ENCODE measurements around the gene OR2A14.
"Not testable (repeated sequence)": the region's sequence is repeated elsewhere in the genome, so short reads cannot be mapped to it uniquely, and the experiment has no call there.

Gene OR2A14

GRCh38 chr7:144110272-144110671, 12.7 kb upstream of the OR2A14 start:
- H3K27me3 ChIP-seq (ENCODE audit: control insufficient read depth in 5 of 5, insufficient read depth in 4 of 5, low read length in 5 of 5): no peaks in the 10 kb centered on the region
- H3K9me3 ChIP-seq (ENCODE audit: control insufficient read depth in 5 of 5, low read length in 5 of 5): no peaks in the 10 kb centered on the region
- H3K4me1 ChIP-seq (ENCODE audit: control insufficient read depth in 5 of 5, insufficient read depth in 5 of 5, low read length in 5 of 5): no peaks in the 10 kb centered on the region
- no peak overlapping the region for H3K4me3 ChIP-seq (ENCODE audit: low read depth in 1 of 5, low read length in 5 of 5)
- no peak overlapping the region for H3K9ac ChIP-seq (ENCODE audit: low read length in 5 of 5)
- H3K36me3 ChIP-seq (ENCODE audit: control insufficient read depth in 5 of 5, insufficient read depth in 5 of 5, low read length in 5 of 5): no peaks in the 10 kb centered on the region
- H3K27ac ChIP-seq (ENCODE audit: low read depth, low read length): no peak overlapping the region

- no peaks in the 10 kb centered on the region for H3K4me1 ChIP-seq (ENCODE audit: control insufficient read depth in 5 of 5, insufficient read depth in 5 of 5, low read length in 5 of 5)
Observed at GRCh38 chr7:144113651-144114050, 9.3 kb upstream of the OR2A14 start.

GRCh38 chr7:144118341-144118740, 4.6 kb upstream of the OR2A14 start:
- no peak overlapping the region for H3K9ac ChIP-seq (ENCODE audit: low read length in 5 of 5)
- H3K4me3 ChIP-seq (ENCODE audit: low read depth in 1 of 5, low read length in 5 of 5): no peak overlapping the region
- no peaks in the 10 kb centered on the region for H3K9me3 ChIP-seq (ENCODE audit: control insufficient read depth in 5 of 5, low read length in 5 of 5)
- H3K27me3 ChIP-seq (ENCODE audit: control insufficient read depth in 5 of 5, insufficient read depth in 4 of 5, low read length in 5 of 5): no peaks in the 10 kb centered on the region
- H3K36me3 ChIP-seq (ENCODE audit: control insufficient read depth in 5 of 5, insufficient read depth in 5 of 5, low read length in 5 of 5): no peaks in the 10 kb centered on the region
- no peaks in the 10 kb centered on the region for H3K4me1 ChIP-seq (ENCODE audit: control insufficient read depth in 5 of 5, insufficient read depth in 5 of 5, low read length in 5 of 5)
- H3K27ac ChIP-seq (ENCODE audit: low read depth, low read length): no peak overlapping the region

More at GRCh38 chr7:144113651-144114050, 9.3 kb upstream of the OR2A14 start:
- H3K9ac ChIP-seq (ENCODE audit: low read length in 5 of 5): no peak overlapping the region
- no peaks in the 10 kb centered on the region for H3K9me3 ChIP-seq (ENCODE audit: control insufficient read depth in 5 of 5, low read length in 5 of 5)
- H3K4me3 ChIP-seq (ENCODE audit: low read depth in 1 of 5, low read length in 5 of 5): no peak overlapping the region
- no peaks in the 10 kb centered on the region for H3K36me3 ChIP-seq (ENCODE audit: control insufficient read depth in 5 of 5, insufficient read depth in 5 of 5, low read length in 5 of 5)
- H3K27ac ChIP-seq (ENCODE audit: low read depth, low read length): no peak overlapping the region
- H3K27me3 ChIP-seq (ENCODE audit: control insufficient read depth in 5 of 5, insufficient read depth in 4 of 5, low read length in 5 of 5): no peaks in the 10 kb centered on the region

- Histone ChIP-seq H3K9ac (ENCODE audit: low read length in 5 of 5) (no peak overlapping the region), H3K4me1 (ENCODE audit: control insufficient read depth in 5 of 5, insufficient read depth in 5 of 5, low read length in 5 of 5) (no peaks in the 10 kb centered on the region), H3K9me3 (ENCODE audit: control insufficient read depth in 5 of 5, low read length in 5 of 5) (no peaks in the 10 kb centered on the region), H3K27me3 (ENCODE audit: control insufficient read depth in 5 of 5, insufficient read depth in 4 of 5, low read length in 5 of 5) (no peaks in the 10 kb centered on the region), H3K4me3 (ENCODE audit: low read depth in 1 of 5, low read length in 5 of 5) (no peak overlapping the region), H3K36me3 (ENCODE audit: control insufficient read depth in 5 of 5, insufficient read depth in 5 of 5, low read length in 5 of 5) (no peaks in the 10 kb centered on the region), H3K27ac (ENCODE audit: low read depth, low read length) (no peak overlapping the region)
Observed at GRCh38 chr7:144127714-144128334, 4.8 kb downstream of the OR2A14 start.

- not testable (repeated sequence) for H3K9ac ChIP-seq (ENCODE audit: low read length in 5 of 5); H3K4me3 ChIP-seq (ENCODE audit: low read depth in 1 of 5, low read length in 5 of 5); H3K9me3 ChIP-seq (ENCODE audit: control insufficient read depth in 5 of 5, low read length in 5 of 5); H3K4me1 ChIP-seq (ENCODE audit: control insufficient read depth in 5 of 5, insufficient read depth in 5 of 5, low read length in 5 of 5); H3K27ac ChIP-seq (ENCODE audit: low read depth, low read length); H3K27me3 ChIP-seq (ENCODE audit: control insufficient read depth in 5 of 5, insufficient read depth in 4 of 5, low read length in 5 of 5); H3K36me3 ChIP-seq (ENCODE audit: control insufficient read depth in 5 of 5, insufficient read depth in 5 of 5, low read length in 5 of 5)
Observed at GRCh38 chr7:144129601-144130000, 6.6 kb downstream of the OR2A14 start.

GRCh38 chr7:144130730-144131129, 7.8 kb downstream of the OR2A14 start:
- Histone ChIP-seq H3K9me3 (ENCODE audit: control insufficient read depth in 5 of 5, low read length in 5 of 5) (no peaks in the 10 kb centered on the region), H3K27ac (ENCODE audit: low read depth, low read length) (no peak overlapping the region), H3K4me3 (ENCODE audit: low read depth in 1 of 5, low read length in 5 of 5) (no peak overlapping the region), H3K36me3 (ENCODE audit: control insufficient read depth in 5 of 5, insufficient read depth in 5 of 5, low read length in 5 of 5) (no peaks in the 10 kb centered on the region), H3K4me1 (ENCODE audit: control insufficient read depth in 5 of 5, insufficient read depth in 5 of 5, low read length in 5 of 5) (no peaks in the 10 kb centered on the region), H3K27me3 (ENCODE audit: control insufficient read depth in 5 of 5, insufficient read depth in 4 of 5, low read length in 5 of 5) (no peaks in the 10 kb centered on the region), H3K9ac (ENCODE audit: low read length in 5 of 5) (no peak overlapping the region)

GRCh38 chr7:144132262-144132661, 9.3 kb downstream of the OR2A14 start:
- Histone ChIP-seq H3K36me3 (ENCODE audit: control insufficient read depth in 5 of 5, insufficient read depth in 5 of 5, low read length in 5 of 5) (no peaks in the 10 kb centered on the region), H3K9ac (ENCODE audit: low read length in 5 of 5) (no peak overlapping the region), H3K27me3 (ENCODE audit: control insufficient read depth in 5 of 5, insufficient read depth in 4 of 5, low read length in 5 of 5) (no peaks in the 10 kb centered on the region), H3K4me3 (ENCODE audit: low read depth in 1 of 5, low read length in 5 of 5) (no peak overlapping the region), H3K4me1 (ENCODE audit: control insufficient read depth in 5 of 5, insufficient read depth in 5 of 5, low read length in 5 of 5) (no peaks in the 10 kb centered on the region), H3K9me3 (ENCODE audit: control insufficient read depth in 5 of 5, low read length in 5 of 5) (no peaks in the 10 kb centered on the region), H3K27ac (ENCODE audit: low read depth, low read length) (no peak overlapping the region)

GRCh38 chr7:144133307-144133706, 10.3 kb downstream of the OR2A14 start:
- H3K9me3 ChIP-seq (ENCODE audit: control insufficient read depth in 5 of 5, low read length in 5 of 5): no peaks in the 10 kb centered on the region
- H3K27ac ChIP-seq (ENCODE audit: low read depth, low read length): no peak overlapping the region
- H3K27me3 ChIP-seq (ENCODE audit: control insufficient read depth in 5 of 5, insufficient read depth in 4 of 5, low read length in 5 of 5): no peaks in the 10 kb centered on the region
- no peaks in the 10 kb centered on the region for H3K36me3 ChIP-seq (ENCODE audit: control insufficient read depth in 5 of 5, insufficient read depth in 5 of 5, low read length in 5 of 5)
- no peak overlapping the region for H3K4me3 ChIP-seq (ENCODE audit: low read depth in 1 of 5, low read length in 5 of 5)
- H3K4me1 ChIP-seq (ENCODE audit: control insufficient read depth in 5 of 5, insufficient read depth in 5 of 5, low read length in 5 of 5): no peaks in the 10 kb centered on the region
- no peak overlapping the region for H3K9ac ChIP-seq (ENCODE audit: low read length in 5 of 5)

- H3K36me3 ChIP-seq (ENCODE audit: control insufficient read depth in 5 of 5, insufficient read depth in 5 of 5, low read length in 5 of 5): no peaks in the 10 kb centered on the region
- no peak overlapping the region for H3K27ac ChIP-seq (ENCODE audit: low read depth, low read length)
- H3K9me3 ChIP-seq (ENCODE audit: control insufficient read depth in 5 of 5, low read length in 5 of 5): no peaks in the 10 kb centered on the region
- H3K4me1 ChIP-seq (ENCODE audit: control insufficient read depth in 5 of 5, insufficient read depth in 5 of 5, low read length in 5 of 5): no peaks in the 10 kb centered on the region
- no peak overlapping the region for H3K9ac ChIP-seq (ENCODE audit: low read length in 5 of 5)
- no peaks in the 10 kb centered on the region for H3K27me3 ChIP-seq (ENCODE audit: control insufficient read depth in 5 of 5, insufficient read depth in 4 of 5, low read length in 5 of 5)
- no peak overlapping the region for H3K4me3 ChIP-seq (ENCODE audit: low read depth in 1 of 5, low read length in 5 of 5)
Observed at GRCh38 chr7:144134116-144134515, 11.1 kb downstream of the OR2A14 start.

GRCh38 chr7:144137501-144137900, 14.5 kb downstream of the OR2A14 start:
- H3K36me3 ChIP-seq (ENCODE audit: control insufficient read depth in 5 of 5, insufficient read depth in 5 of 5, low read length in 5 of 5): no peaks in the 10 kb centered on the region
- H3K4me3 ChIP-seq (ENCODE audit: low read depth in 1 of 5, low read length in 5 of 5): no peak overlapping the region
- no peak overlapping the region for H3K9ac ChIP-seq (ENCODE audit: low read length in 5 of 5)
- no peaks in the 10 kb centered on the region for H3K27me3 ChIP-seq (ENCODE audit: control insufficient read depth in 5 of 5, insufficient read depth in 4 of 5, low read length in 5 of 5)
- H3K4me1 ChIP-seq (ENCODE audit: control insufficient read depth in 5 of 5, insufficient read depth in 5 of 5, low read length in 5 of 5): no peaks in the 10 kb centered on the region
- peaks cover 0 to 5% (median 0%) of the 10 kb centered on the region in 5 donors for H3K9me3 ChIP-seq (ENCODE audit: control insufficient read depth in 5 of 5, low read length in 5 of 5)
- H3K27ac ChIP-seq (ENCODE audit: low read depth, low read length): no peak overlapping the region

- no peak overlapping the region for H3K4me3 ChIP-seq (ENCODE audit: low read depth in 1 of 5, low read length in 5 of 5)
- H3K27ac ChIP-seq (ENCODE audit: low read depth, low read length): no peak overlapping the region
- H3K27me3 ChIP-seq (ENCODE audit: control insufficient read depth in 5 of 5, insufficient read depth in 4 of 5, low read length in 5 of 5): no peaks in the 10 kb centered on the region
- H3K4me1 ChIP-seq (ENCODE audit: control insufficient read depth in 5 of 5, insufficient read depth in 5 of 5, low read length in 5 of 5): no peaks in the 10 kb centered on the region
- no peaks in the 10 kb centered on the region for H3K36me3 ChIP-seq (ENCODE audit: control insufficient read depth in 5 of 5, insufficient read depth in 5 of 5, low read length in 5 of 5)
- H3K9ac ChIP-seq (ENCODE audit: low read length in 5 of 5): no peak overlapping the region
- H3K9me3 ChIP-seq (ENCODE audit: control insufficient read depth in 5 of 5, low read length in 5 of 5): peaks cover 0 to 11% (median 9%) of the 10 kb centered on the region in 5 donors
Observed at GRCh38 chr7:144142187-144142586, 19.2 kb downstream of the OR2A14 start.

Measured in subcutaneous abdominal adipose tissue (tissue), 5 donors.